HG03439 (cell line): ENCODE data around the gene KDELR1.
A peak's percentile ranks its signal among the peaks of the same experiment; 100 is the strongest.

Source experiments
- ATAC-seq: cut with Tn5 transposase; IDR thresholded peaks from one replicate; pipeline ENCODE4 v1.9.1; 2021; ENCODE audit warnings: mild to moderate bottlenecking, moderate library complexity; ENCODE audit not compliant: unreplicated experiment

The KDELR1 gene

DNA sequence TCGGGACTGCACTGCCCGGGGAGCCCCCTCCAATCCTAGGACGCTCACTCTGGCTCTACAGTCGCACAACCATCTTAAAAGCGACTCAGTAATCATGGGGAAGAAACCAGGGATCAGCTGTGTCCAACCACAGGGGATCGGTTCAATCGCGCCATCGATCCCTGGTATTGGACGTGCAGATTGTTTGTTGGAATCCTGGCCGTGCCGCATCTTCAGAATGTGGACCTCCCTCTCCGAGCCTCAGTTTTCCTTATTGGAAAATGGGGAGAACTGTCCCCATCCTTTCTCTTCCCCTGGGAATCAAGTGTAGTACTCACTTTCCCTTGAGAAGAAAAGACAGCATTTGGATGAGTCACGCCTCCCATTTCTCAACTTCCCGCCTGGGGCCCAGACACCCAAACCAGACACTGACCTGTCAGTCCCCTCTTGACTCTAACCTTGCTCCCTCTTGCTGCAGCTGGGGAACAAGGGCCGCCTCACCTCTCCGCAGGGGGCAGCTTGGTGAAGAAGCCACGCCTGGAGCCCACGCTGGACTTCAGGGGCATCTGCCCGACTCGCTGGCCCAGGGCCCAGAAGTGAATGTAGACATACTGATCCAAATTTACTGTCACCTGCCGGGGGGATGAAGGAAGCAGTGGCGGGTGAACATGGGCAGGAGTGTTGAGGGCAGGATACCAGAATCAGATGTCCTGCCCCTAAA lies 48.4 kb downstream of the KDELR1 start:
- no peak for ATAC-seq

GRCh38 chr19:48342414-48342738 lies 49.0 kb downstream of the KDELR1 start:
- no peak for ATAC-seq

GRCh38 chr19:48341515-48342413 lies 49.6 kb downstream of the KDELR1 start:
- ATAC-seq = no peak

DNA sequence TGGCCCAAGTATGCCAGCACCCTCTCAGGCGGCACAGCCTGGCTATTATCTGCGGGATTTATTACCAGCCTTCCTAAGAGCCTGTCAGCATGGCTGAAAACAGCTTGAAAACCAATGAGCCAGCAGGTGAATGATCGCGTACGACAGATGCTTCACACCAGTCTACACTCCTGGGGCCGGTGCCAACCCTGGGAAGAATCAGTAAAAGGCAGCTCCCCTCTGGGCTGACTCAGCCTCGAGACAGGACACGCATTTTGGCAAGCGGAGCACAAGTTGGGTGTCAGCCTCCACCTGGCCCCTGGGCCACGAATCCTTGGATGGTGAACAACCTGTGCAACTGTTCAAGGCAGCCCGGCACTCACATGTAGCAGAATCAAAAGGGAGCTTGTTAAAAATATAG lies 50.4 kb downstream of the KDELR1 start:
- no peak for ATAC-seq

GRCh38 chr19:48338802-48339503 lies 52.4 kb downstream of the KDELR1 start:
- ATAC-seq = no peak

DNA sequence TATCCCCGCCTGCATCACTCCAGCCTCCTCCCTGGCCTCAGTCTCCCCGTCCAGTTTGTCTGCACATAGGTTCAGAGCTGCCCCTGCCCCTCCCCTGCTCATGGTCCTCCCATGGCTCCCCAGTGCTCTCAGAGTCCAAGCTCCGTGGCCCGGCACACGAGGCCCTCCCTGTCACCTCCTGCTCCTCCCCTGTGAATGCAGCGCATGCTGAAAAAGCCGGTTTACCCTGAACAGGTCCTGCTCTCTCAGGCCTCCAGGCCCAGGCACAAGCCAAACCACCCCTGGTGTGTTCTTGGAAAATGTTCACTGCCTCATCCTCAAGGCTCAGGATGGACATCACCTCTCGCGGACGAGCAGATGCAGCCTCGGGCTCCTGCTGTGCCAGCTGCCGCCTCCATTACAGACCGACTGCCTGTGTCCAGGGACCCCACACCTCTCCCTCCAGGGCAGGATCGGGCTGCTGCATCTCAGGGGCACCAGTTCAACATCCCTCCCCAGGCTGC lies 53.0 kb downstream of the KDELR1 start:
- ATAC-seq = no peak

DNA sequence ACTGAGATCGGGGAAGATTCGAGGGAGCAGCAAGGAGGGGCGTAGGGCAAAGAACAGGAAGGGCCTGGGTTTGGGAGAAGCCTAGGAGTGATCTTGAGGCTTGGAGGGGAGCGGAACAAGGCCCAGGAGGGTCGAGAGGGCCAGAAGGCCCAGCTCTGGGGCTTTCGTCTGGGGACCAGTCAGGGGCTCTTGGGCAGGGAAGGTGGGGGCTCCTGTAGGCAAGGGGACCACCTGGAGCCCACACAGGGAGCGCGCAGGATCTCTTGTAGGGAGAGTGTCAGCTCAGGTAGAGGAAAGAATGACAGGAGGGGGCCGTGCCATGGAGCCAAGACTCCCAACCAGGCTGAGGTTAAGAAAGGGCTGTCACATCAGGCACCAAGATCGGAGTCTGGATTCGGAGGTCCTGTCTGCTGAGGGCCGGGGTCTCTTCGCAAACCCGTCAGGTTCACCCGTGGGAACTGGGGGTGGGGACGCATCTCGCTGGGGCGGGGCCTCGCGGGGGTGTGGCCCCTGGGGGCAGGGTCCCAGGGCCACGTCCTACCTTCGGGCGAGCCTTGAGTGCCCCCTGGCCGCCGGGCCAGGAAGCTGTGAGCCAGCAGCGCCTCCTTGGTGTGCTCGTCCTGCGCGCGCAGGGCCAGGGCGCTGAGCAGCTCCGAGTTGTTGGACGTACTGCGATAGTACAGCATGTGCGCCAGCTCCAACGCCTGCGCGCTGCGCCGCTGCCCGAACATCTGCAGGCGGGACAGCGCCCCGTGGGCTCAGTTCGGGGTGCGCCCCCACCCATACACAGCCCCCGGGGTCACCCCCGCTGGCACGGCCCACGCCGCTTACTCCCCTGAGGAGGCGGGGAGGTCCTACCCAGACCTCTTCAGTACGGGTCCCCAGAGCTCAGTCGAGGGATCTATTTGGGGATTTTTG lies 57.6 kb downstream of the KDELR1 start:
- peak; percentile 49 for ATAC-seq

DNA sequence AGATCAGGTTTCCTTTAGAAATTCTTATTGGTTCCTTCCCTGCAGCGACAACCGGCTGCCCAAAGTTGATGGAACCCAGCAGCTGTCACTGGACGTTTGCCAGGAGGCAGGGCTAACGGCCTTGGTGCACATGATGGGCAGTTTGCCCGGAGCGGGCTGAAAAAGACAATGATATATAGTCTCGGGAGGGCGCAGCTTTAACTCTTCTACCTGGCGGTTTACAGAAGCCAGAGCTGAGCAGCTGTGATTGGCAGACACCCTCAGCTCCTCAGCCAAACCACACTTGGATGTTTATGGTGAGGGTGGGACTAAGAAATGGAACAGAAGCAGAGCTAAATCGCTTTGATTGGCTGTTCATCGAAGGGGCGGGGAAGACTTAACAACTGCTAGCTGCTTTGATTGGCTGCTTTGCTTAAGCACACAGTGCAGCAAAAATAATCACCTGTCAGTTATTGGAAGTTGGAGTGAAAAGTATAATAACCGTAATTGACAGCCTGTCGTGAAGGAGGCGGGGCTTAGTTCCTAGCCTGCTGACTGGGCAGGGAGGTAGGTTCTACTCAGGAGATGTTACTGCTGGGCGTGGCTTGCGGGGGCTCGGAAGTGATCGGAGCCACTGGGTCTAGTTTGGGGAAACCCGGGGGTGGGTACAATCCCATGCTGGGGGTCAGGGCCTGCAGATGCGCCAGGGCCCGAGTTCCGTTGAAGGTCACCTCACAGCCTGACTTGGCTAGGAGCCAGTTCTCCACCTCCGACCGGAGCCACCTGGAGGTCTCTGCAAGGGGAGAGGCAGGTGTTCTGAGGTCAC lies 58.5 kb downstream of the KDELR1 start:
- peak; percentile 55 for ATAC-seq
